Measurements from ENCODE around the gene SLX4IP. TPM values are rescaled to one million over a fixed set of nuclear protein-coding genes. Genes with fewer than 3 reads are reported as not detected.

SLX4IP gene
- total RNA-seq, 1 experiment from 2014 or later, result 5.2 TPM

DNA sequence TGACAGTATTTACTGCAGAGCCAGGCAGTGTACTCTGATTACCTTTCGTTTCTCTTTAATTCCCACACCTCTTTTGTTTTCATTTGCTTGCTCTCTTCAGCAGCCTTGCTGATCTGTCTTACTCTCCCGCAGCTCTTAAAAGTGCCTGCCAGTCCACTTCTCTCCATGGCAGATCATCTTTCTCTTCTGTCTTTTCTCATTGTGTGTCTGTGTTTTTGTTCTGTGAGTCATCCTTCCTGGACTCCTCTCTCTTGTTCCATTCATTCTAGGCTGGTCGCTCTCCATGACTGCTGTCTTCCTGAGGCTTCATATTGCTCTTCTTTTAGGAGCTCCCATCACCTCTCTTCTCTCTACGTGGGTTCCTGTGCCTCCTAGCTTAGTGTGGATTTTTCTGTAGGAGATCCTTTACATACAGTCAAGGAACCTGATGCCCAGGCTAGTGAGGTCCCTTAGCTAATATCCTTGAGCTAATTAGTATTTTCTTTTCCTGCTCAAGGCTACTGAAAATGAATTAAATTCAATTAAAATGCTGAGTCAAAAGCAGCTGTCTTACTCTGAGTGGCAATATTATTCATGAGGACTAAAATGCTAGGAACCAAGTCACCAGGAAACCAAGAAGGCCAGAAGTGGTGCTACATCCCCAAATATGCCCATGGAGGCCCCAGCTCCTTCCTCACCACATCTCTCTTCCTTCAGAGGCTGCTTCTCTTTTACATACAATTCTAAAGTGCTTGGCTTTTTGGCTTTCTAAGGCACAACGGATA lies 86.1 kb downstream of the SLX4IP start:
- DNase-seq (ENCODE audit: low spot score), result peak; percentile 26

DNA sequence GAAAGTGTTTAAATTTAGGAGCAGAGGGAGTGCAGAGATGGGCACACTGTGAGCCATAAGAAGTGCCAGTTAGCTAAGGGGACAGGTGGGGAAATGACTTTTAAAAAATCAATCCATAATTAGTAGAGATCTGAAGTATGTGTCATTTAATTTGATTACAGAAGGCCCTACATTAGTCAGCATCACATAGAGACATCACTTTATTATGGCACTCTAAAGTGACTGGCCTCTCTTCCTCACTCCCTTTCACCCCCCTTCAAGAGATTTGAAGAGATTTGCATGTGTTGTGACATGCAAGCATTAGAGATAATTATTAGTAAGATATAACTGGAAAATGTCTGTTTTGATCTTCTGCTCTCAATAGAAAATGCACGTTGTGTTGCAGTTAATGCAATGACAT lies 86.7 kb downstream of the SLX4IP start:
- DNase-seq (ENCODE audit: low spot score), result no peak

DNA sequence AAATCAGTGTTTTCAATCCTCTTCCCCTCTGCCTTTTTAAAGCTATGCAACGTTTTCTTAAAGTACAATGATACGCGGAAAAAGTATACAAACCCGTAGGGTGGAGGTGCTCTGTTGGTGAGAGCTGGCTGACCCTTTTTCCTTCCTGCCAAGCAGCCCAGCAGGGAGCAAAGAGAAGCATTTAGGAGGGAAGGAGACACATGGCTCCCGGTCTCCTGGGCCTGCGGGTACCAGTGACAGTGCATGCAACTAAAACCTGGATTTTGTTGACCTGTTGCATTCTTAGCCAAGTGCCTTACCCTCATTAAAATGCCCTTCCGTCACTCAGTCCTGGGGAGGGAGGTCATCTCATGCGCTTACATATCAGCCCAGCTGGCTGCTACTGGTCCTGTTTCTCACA lies 87.2 kb downstream of the SLX4IP start:
- no peak for DNase-seq (ENCODE audit: low spot score)

DNA sequence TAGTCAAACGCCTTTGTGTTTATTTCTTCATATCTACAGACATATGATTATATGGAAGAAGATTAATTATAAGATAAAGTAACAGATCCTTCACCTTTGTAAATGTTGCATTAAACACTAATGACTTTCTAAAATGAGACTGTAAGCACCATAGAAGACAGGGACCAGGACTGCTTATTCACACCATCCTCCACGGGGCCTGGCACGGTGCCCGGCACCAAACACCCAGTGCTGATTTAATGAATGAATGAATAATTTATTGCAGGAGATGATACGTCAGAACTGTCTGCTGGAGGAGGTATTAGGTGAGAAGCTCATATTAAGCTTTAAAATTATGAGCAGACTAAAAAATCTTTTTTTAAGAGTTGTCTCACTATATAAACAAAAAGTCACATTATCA lies 88.3 kb downstream of the SLX4IP start:
- no peak for DNase-seq (ENCODE audit: low spot score)

DNA sequence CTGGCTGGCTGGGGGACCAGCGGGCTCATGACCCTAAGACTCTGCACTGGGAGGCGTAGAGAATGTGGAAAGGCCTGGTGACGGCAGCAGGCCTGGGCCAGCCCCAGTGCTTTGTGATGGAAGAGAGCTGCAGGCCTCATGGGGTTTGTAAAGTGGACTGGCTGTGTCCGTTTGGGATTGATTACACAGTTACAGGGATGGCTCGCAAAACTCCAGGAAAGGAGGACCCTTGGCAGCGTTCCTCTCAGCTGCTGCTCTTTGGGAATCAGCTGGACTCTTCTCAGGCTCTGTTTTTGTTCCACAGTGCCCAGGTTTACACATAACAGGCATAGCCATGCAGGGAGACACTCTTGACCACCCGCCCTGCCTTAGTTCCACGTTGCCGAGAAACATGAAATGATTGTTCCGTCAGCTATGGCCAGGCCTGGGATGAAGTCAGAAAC lies 89.0 kb downstream of the SLX4IP start:
- DNase-seq (ENCODE audit: low spot score), result no peak

DNA sequence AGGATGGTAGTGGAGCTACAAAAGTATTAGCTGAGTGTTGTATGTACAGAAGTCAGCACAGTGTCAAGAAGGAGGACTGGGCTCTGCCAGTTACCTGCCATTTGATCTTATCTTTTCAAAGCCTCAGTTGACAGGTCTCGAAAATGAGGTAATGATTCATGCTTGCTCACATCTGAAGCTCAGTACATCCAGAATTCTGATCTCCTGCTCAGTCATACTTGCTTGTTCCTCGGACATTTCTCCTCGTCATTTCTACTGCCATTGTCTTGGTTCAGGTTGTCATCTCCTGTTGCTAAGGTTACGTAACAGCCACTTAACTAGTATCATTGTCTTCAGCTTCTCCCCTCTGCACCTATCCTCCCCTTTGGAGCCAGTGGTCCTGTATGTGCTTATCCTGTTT lies 89.5 kb downstream of the SLX4IP start:
- no peak for DNase-seq (ENCODE audit: low spot score)

DNA sequence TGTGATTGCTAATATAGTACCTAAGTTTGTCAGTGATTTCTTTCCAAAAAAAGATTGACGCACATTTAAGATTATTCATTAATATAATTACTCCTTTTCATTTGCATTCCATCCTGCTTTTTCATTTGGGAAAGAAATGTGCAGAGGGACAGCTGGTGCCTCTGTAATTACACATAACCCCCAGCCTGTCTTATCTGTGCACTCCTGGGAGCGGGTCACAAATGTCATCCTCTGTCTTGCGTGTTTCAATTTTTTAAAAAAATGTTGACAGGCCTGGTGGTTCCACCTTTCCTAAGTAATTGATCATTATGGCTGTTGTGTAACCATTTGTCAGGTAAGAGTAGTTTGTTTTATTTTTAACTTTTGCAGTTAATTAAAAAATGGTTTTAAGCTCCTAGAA lies 92.7 kb downstream of the SLX4IP start:
- DNase-seq (ENCODE audit: low spot score), result no peak

DNA sequence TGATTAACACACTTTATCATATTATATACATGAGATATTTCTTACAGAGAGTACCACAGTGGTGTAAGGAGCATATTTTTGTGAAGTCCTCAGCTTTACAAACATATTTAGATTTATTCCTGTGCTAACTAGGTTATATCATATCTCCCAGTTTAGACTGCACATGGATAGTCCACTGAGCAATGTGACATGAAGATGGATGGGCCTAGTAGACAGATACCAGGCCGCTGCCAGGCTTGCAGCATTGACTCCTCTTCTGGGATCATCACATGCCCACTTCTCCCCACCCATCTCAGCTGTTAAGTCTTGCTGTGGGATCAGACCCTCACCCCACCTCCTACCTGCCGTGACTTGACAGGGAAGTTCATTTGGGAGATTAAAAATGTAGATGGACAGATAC lies 95.8 kb downstream of the SLX4IP start:
- DNase-seq (ENCODE audit: low spot score), result no peak

DNA sequence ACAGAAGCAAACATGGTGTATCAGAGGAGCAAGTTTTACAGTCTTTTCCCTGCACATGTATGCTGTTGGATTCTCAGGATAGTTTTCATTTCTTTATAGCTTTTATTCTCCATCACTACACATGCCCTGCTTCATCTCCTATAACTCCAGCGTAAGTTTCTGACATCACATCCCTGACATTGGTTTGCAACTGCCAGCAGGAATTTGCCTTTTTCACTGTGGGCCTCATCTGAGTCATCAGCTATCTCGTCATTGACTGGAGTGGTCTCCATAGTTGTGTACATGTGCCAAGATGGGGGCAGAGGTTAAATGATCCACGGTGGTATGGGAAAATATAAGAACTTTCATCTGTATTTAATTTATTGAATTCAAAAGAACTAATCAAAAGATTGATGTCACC lies 96.7 kb downstream of the SLX4IP start:
- no peak for DNase-seq (ENCODE audit: low spot score)

DNA sequence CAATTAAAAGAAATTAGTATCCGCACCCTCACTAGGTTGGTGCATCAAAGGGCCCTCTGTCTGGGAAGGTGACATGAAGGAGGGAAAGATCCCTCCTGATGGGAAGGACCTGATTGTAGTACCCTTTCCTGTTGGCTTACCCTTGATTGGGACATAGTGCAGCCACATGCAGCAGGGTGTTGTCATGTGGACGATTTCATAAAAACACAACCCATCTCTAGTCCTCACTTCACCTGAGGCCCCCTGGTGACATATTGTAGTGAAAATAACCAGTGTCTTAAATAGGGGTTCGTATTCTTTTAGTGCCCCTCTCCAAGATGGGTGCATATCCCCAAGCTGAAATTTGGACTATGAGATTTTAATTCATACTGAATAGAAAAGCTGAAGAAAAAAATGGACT lies 97.3 kb downstream of the SLX4IP start:
- DNase-seq (ENCODE audit: low spot score), result no peak

DNA sequence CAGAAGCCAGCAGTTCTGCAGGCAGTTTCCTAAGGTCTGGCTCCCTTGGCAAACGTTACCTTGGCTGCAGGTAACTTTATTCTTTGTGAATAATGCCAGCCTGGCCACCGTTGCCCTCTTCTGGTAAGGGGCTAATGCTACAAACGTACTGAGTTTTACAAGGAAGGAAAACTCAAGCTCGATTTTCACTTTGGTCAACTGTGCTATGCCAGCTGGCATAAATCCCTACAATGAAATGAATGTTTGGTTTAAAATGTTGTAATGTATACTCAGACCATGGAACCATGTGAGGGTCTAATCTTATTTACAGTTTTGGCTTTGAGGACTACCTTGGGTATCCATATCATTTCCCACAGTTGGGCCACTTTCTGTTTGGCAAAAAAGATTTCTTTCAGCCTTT lies 101.4 kb downstream of the SLX4IP start:
- peak; percentile 40 for DNase-seq (ENCODE audit: low spot score)

DNA sequence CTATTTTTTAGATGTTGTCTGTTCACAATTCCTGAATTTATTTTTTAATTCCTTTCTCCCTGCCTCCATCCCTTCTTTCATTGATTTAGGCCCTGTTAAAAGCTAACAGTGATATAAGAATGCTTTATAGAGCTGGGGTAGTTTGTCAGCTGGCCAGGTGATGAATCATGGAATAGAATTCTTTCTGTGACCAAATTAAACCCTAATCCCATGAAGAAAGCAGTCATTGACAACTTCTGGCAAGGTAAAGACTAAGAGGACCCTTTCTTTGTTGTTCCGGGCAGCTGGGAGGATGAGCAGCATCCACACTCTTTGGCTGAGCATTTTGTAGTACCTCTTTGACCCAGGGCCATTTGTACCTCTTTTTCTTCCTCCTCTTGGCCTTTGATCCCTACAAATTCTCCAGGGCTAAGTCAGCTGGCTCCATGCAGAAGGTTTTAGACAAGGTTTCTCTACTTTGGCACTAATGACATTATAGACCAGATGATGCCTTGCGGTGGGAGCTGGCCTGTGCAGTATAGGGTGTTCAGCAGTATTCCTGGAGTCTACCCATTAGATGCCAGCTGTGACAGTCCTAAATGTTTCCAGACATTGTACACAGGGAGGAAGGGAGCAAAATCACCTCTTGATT lies 102.9 kb downstream of the SLX4IP start:
- no peak for DNase-seq (ENCODE audit: low spot score)

DNA sequence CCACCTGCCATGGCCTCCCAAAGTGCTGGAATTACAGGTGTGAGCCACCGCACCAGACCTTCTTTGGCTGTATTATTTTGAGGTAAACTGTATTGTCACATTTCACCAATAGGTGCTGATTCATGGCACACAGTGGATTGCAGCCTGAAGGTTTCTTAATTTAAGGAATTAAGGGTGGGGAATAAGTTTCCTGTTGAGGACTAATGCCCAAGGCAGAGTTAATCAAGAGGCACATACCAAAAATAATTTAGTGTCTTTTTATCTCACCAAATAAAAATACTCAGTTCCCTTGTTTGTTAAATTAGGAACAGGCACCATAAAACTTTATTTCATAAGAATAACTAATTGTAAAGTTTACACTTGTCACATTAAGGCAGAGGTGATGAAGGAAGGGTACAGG lies 103.7 kb downstream of the SLX4IP start:
- no peak for DNase-seq (ENCODE audit: low spot score)

DNA sequence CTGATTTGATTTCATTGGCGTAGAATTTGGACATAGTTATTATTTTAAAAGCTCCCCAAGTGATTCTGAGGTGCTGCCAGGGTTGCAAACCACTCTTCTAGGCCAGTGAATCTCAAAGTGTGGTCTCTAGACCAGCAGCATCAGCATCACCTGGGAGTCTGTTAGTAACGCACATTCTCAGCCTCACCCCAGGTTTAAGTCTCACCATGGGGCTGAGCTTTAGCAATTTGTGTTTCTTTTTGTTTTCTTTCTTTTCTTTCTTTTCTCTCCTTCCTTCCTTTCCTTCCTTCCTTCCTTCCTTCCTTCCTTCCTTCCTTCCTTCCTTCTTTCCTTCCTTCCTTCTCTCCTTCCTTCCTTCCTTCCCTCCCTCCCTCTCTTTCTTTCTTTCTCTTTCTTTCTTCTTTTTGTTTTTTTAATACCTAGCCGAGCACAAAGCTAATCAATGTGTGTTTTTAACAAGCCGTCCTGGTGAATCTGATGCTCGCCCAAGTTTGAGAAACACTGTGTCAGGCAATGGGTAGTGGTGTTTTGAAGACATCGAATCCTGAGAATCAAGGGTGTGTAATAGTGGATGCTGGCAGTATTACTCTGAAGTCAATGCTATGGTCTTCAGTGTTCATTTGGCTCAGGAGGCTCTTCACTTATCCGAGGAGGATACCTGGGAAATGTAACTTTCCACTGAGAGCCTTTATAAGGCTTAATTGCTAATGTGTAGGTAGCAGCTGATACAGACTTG lies 104.9 kb downstream of the SLX4IP start:
- DNase-seq (ENCODE audit: low spot score), result no peak

DNA sequence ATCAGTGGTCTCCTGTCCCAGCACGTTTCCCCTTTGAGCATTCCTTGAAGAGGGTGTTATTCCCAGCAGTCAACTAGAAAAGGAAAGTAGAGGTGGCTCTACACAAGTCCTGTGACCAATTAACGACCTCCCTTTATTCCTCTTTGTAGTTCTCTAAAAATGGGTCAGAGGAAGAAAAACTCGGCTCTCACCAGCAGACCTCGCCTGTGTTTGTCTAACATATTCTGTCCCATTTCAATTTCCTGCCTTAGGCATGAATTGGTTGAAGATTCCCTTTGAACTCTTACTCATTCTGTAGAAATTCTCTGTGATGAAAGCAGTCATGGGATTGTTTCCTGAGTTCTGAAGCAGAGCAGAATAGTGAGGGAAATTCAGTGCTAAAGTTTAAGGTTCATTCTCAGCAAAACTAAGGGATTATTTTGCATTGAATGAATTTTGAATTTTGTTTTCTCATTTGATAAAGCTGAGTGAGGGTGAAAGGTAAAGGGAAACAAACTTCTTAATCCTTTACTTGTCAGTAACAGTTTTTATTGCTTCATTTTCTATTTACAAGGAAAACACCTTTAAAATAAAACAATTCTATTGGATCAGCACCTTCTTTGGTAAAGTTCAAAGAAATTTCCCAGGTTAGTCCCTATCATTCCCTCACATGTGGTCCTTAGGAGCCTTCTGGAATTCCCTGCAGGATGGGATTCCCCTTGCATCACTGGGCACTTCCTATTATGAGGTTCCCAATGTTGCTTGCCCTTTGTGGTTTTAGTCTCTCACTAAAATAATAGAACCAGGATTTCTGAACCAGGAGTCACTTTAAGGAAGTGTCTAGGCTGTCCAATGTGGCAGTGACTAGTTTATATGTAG lies 105.8 kb downstream of the SLX4IP start:
- DNase-seq (ENCODE audit: low spot score), result peak; percentile 43

DNA sequence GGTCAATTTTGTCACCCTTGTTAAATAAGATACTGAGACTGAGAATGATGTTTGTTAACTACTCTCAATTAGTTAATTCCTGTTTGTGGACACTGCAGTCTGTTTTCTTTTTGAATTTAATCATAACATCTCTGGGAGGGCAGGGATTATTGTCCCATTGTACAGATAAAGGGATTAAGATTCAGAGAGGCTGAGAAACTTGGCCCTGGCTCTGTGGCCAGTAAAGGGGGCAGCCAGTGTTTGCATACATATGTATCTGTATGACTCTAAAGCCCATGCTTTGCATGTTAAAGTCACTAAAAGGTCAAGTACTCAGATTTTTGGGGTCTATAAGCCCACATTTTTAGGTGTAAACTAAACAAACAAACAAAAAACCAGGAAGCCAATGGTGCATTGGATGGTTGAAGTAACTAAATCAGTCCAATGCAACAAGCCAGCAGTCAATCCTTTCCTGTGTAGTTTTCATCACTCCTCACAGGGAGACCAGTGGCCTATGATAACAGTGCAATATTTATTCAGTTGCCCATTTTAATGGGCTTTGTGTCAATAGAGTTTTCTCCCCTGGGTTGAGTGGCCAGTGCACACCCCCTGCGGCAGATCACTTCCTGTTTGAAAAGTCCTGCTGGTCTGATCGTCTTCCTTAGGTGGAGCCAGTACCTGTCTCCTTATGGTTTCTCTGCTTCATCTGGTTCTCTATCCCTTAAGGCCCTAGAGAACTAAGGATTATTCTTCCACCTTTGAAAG lies 106.7 kb downstream of the SLX4IP start:
- DNase-seq (ENCODE audit: low spot score), result no peak

DNA sequence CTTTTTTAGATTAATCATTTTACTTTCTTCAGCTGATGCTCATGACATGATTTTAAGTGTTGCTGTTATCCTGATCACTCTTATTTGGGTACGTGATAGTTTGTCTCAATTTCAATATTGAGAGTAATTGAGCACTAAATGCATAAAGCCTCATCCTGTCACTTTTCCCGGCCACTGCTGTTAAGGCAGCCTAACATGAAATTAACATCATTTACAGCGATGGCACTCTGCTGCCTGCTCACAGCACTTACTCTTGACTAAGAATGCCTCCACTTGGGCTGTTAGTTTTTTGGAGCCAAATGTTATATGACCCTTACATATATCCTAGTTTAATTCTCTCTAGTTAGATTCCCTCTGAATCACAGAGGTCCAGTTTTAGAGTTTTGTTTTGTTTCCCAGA lies 107.3 kb downstream of the SLX4IP start:
- DNase-seq (ENCODE audit: low spot score), result no peak

DNA sequence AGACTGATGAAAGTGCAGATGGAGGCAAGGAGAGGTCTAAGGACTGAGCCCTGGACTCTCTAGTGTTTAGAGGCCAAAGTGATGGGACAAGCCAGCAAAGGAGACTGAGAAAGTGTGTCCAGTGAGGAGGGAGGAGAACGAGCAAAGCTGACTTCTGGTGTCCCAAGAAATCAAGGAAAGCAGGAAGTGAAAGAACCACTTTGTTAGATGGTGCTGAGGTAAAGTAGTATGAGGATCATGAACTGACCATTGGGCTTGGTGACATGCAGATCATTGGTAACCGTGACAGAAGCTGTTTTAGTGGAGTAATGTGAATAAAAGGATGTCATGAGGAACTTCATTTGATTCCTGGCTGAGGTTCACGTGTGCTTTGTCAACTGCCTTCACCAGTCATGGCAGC lies 108.4 kb downstream of the SLX4IP start:
- DNase-seq (ENCODE audit: low spot score), result no peak

DNA sequence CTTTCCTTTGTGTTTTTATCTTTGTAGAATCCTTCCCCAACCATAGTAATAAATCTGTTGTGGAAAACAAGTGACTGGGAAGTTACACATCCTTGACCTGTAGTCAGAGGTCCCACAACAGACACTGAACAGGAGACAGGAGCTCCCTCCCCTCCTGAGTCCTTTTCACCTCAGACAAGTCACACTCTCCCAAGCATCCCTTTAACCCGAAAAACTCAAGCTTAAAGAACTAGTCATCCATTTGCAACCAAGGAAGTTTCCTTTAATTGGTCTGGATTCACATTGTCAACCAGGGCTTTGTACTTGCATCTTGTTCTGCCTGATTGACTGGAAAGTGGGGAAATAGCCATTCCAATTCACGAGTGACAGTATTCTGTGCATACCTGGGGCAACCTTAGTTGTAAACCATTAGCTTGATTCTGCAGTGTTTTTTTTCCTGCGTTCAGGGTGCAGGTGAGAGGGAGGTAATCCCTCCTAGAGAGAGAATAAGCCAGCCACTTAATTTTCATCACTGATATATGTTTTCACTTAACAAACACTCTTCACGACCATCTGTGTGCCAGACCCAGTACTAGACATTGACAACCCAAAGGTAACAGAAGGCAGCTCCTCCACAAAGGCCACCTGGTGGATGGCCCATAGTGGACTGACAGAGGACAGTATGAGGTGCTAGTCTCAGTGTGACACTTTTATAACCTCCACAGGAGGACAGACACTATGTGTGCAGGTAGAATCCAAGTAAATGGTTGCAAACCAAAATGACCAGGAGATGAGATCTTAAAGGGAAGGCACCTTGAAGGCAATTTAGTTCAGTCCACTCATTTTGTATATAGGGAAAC lies 112.4 kb downstream of the SLX4IP start:
- DNase-seq (ENCODE audit: low spot score), result no peak

DNA sequence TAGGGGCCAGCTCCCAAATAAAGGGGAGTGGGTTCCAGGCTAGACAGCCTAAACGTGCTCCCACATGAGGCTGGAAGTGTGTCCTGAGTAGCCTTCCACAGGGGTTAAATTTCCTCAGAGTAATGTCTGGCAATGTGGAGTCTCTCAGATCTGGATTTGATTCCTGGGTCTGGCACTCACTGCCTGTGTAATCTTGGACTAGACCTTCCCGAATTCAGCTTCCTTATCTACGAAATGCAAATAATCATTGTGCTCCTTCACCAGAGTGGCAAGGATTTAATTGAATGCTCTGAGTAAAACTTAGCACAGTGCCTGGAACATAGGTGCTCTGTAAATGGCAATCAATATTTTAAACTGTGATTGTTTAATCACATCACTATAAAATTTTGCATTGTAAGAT lies 114.4 kb downstream of the SLX4IP start:
- no peak for DNase-seq (ENCODE audit: low spot score)
